ENCODE results near the gene DPM2.

DPM2 gene

DNA sequence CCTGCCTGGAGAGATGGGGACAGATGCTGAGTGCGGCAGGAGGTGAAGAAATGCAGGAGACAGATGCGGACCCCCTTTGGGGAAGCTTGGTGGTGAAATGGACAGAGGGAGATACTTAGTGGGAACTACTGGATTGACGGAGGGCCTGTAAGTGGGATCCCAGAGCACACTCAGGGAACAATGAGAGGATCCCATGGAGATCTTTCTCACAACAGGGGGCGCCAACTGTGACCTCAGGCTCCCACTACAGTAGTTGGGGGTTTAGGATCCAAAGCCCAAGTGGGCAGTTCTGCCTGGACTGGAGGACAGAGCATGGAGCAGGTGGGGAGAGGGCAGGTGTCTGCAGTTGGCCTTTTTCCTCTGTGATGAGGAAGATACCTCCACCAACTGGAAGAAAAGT is 3.4 kb downstream of the DPM2 start:
- no peak for FAIRE-seq

DNA sequence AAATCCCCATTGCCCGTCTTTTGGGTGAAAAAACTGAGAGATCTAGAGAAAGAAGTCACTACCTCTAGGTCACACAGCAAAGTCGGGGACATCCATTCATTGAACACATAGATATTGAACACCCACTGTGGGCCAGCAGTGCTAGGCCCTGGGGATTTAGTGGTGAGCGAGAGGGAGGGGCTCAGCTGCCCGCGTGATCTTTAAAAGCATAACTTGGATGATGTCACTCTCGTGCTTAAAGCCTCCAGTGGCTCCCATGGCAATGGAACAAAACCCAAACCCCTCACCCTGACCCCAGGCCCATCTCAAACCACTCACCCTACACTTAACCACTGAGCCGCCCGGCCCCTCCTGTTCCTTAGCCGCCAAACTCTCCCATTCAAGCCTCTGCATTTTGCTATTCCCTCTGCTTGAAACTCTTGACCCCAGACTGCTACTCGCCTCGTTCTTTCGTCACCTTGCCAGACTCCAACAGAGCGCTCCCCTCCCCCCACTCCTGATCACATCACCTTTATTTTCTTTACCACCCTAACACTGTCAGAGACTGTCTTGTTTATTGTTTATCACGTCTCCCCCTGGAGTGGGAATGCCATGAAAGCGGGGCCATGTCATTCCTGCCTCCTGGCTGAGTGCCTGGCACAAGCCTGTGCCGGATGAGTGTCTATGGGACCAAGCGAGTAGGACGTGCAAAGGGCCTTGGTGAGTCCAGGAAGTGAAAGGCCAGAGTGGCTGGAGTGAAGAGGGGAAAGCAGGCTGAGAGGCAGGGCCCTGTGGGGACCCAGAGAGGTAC is 6.4 kb downstream of the DPM2 start:
- FAIRE-seq, result no peak

DNA sequence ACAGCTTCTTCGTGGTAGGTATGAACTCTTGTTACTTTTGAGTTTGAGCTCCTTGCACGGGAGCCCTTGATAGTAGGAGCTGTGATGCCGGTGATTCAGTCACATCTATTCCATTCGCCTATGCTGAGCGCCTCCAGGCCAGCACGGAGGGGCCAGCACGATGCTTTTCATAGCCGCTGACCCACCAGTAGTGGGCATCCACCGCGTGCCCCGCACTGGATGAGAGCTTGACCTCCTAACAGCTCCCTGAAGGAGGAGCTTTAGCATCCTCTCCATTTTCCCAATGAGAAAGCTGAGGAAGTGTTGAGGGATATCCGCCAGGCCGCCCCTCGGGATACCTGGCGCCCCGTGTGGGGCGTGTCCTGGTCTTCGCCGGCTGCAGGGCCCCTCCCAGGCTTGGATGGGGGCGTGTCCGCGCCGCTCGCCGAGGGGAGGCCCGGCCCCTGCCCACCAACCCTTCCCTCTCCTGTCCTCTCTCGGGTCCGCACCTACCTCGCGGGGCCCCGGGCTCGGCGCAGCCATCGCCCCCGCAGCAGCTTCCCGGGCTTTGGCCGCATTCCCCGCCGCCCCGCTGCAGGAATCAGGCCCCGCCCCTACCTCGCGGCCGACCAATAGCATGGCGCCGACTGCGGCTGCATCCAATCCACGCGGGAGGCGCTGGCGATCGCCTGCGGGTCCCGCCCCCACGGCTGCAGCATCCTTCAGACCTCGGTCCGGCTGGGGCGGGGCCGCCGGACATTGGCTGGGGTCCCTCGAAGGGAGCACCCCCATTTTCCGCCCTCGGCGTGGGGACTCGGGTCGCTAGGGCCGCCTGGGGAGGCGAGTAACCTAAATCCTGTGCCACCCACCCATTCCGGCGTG is 7.2 kb downstream of the DPM2 start, which contains the start of gene PIP5KL1:
TSS of gene PIP5KL1 (minus strand) at position 547 of the 861 bp plus-strand sequence. CDS start at position 522, 25 bp downstream.
- no peak for FAIRE-seq

DNA sequence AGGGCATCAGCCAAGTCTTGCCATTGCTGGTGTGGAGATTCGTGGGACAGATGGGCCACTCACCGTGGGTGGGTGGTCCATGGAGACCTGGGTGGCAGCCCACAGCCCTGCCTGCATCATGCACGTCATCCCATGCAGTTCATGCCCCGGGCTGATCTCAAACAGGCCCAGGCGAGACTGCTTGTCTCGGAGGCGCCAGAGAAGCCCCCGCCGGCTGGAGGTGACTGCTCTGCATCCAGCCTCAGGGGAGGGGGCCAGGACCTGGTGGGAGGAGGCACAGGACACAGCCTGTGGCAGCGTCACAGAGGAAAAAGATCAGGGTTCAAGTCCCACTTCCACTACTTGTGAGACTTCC is 8.1 kb downstream of the DPM2 start:
- no peak for FAIRE-seq

DNA sequence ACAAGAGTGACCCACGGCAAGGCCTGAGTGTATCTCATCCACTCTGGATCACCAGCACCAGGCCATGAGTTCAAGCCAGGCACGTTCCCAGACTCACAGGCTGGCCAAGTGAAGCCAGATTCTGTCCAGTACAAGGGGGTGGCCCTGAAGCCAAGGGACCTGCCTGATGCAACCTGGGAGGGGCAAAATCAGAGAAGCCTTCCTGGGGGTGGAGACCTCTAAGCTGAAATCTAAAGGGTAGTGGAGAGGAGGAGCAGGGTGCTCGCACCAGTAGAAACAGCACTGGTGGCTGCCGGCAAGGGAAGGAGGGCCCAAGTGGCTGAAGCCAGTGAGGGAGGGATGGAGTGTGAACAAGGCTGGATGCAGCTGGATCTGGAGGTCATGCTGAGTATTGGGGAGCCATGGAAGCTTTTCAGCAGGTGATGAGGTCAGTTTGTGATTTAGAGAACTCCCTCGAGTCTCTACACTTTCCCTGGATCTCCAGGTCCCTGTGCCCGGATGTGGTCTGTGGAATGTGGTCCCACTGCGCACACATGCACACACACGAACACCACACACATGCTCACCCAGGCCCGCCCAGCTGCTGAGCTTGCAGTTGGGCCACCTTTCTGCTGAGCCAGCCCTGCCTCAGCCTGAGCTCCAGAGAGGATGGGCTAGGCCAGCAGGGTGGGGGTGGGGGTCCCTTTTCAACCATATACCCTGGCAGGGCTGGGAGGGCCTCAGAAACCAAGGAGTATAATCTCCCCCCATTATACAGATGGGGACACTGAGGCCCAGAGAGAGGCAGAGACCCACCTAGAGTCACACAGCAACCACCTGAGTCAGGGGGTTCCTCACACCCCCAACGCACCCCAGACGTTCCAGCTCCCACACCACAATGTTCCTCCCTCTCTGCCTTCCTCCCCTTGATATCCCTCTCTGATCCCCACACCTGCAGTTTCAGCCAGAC is 8.7 kb downstream of the DPM2 start:
- no peak for FAIRE-seq

DNA sequence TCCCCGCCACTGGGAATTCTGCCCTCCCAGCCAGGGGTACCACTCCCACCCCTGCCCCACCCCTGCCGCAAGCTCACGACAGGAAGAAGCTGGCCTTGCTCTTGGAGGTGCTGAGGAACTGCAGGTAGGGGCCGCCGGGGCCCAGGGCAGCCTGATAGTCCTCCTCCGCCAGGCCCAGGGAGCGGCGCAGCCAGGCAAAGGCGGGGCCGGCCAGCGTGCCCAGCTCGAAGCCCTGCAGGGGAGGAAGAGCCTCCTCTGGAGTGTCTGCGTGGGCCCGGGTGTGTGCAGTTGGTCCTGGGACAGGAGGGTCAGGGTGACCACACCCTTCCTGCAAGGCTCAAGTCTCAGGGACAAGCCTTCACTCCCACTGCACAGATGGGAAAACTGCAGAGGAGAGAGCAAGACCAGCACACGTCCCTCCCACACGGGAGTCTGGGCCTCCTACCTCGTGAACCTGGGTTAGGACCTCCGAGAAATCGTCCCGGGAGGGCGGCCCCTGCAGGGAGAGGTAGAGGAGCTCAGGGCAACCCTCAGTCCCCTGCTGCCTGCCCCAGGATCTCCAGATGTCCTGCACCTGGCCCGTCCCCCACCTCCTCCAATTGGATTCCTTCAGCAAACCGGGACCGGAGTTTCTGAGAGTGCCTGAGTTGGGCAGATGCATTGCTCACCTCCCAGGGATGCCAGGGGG is 9.5 kb downstream of the DPM2 start:
- FAIRE-seq, result no peak

- FAIRE-seq, result no peak
Measured at GRCh38 chr9:127927201-127927987, 10.3 kb downstream of the DPM2 start.

DNA sequence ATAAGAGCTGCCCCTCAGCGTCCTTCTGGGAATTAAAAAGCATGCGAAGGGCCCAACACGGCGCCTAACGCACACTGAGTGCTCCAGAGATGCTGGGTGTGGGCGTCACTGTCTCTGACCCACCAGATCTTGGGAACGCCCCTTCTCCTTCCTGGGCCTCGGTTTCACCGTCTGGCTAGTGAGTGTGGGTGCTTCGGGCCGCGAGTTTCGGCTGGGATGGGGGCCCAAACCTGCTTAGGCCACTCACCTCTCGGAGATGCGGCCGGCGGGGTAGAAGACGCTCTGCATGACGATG is 10.8 kb downstream of the DPM2 start:
- FAIRE-seq, result no peak

GRCh38 chr9:127925959-127926905 is 11.4 kb downstream of the DPM2 start:
- FAIRE-seq, result no peak

DNA sequence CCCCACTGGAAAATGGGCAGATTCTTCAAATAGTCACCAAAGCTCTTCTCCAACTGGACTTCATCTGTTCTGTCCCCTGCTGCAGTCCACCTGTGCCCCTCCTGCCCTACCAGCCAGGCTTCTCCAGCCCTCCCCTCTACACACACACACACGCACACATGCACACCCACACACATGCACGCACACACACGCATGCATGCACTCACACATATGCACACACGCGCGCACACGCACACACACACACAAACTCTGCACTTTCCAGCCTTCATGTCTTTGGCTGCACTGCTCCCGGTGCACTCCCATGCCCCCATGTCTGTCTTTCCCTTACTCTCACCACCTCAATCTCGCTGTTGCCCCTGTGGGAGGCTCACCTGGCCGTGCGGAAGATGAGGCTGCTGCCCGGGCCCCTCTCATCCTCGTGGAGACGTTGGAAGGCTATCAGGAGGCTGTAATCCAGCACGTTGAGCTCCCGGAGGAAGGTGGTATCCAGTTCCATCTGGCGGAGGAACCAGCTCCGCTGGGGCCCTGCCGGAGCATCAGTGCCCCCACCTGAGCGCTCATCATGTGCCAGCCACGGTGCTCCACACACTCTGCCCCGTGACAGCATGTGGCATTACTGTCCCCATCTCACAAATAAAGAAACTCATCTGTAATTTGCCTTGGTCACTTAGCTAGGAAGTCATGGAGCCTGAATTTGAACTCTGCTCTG is 12.8 kb downstream of the DPM2 start:
- no peak for FAIRE-seq

DNA sequence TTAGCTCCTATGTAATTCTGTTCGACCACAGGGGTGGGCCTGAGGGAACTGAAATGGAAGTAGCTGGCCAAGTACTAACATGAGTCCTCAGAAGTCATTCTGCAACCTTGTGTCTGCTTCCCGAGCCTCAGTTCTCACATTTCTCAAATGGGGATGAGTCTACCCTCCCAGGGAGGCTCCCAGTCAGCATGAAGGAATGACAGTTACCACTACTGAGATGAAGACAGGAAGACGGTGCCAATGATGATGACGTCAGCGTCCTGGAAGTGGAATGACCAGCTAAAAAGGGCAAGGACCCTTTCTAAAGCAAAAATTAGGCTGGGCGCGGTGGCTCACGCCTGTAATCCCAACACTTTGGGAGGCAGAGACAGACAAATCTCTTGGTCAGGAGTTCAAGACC is 13.9 kb downstream of the DPM2 start:
- no peak for FAIRE-seq

- no peak for FAIRE-seq
Measured at GRCh38 chr9:127923046-127923445, 14.6 kb downstream of the DPM2 start.

GRCh38 chr9:127921557-127922120 is 16.0 kb downstream of the DPM2 start:
- FAIRE-seq, result no peak

- FAIRE-seq, result no peak
Measured at GRCh38 chr9:127920794-127921193, 16.9 kb downstream of the DPM2 start.

GRCh38 chr9:127919253-127919815 is 18.3 kb downstream of the DPM2 start:
- FAIRE-seq, result no peak

GRCh38 chr9:127918183-127919107 is 19.2 kb downstream of the DPM2 start:
- no peak for FAIRE-seq

GRCh38 chr9:127917603-127918002 is 20.1 kb downstream of the DPM2 start:
- FAIRE-seq, result no peak
